ENCODE data around the gene FHL2. TPM values are rescaled to one million over a fixed set of nuclear protein-coding genes. Genes with fewer than 3 reads are reported as not detected.

The FHL2 gene
- total and polyA plus RNA-seq, 2 donors (not counting 1 experiment from before 2014, with no cell fraction given) = not detected

DNA sequence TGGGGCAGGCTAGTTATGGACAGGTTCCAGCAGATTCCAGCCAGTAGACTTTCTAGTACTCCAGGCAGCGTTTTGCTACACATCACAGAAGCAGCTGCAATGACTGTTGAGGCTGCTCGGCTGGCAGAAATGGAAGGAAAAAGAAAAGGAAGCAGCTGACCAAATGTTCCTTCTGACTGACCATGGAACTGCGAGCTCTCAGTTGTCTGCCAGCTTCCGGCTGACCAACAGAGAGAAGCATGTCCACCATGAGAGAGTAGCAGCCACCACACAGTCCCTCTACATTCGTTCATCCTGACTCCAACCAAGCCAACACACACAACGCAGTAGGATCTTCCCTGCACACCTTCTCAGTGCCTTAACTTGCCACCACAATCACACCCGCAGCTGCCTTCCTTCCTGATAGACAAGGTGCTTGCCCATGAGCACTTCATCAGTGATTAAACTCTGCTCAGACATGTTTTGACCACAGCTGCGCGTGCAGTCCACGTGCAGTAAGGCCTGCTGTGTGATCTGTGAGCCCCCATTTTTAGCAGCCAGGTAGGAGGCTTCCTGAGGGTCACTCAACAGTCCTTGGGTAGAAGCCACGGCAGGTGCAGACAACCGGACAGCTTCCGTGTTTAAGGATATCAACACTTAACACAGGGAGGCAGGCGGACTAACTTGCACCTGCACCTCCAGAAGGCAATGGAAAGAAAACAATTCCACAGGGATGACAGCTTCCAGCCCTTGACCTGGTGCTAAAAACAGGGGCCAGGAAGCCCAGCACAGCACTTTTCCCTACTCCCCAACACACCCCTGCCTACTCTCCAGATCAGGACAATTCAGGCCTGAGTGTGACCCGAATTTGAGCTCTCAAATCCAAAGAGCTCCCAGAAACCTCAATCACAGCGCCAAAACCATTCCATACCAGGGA is 70.3 kb downstream of the FHL2 start:
- no peaks in the 10 kb centered on the region for H3K36me3 ChIP-seq (replicated peaks in 1 of 2; ENCODE audit: control extremely low read depth in 1 of 2, control insufficient read depth in 1 of 2, extremely low read depth in 1 of 2, insufficient read depth in 2 of 2, low read length in 1 of 2)
- Mint-ChIP-seq H3K9me3 (ENCODE audit: insufficient read depth) (no peaks in the 10 kb centered on the region), H3K4me1 (peaks cover 50% of the 10 kb centered on the region), H3K4me3 (peak overlapping the region; percentile 89), H3K27me3 (no peaks in the 10 kb centered on the region), H3K27ac (peak overlapping the region; percentile 79)
- intact Hi-C loops (cut with micrococcal nuclease) = loop anchor here (1.0 kb wide), 1 partner anchor 9 kb away; the partner anchor contains the start of gene C2orf49
- H3K79me2 ChIP-seq (ENCODE audit: control insufficient read depth, insufficient read depth, low read length) = peaks cover 49% of the 10 kb centered on the region
- POLR2A ChIA-PET = interaction anchor here (1.8 kb wide), 1 partner anchor 9 kb away, joined by 6 read pairs; the partner anchor contains the start of gene C2orf49
- H3K9ac ChIP-seq (ENCODE audit: low read length) = peak overlapping the region; percentile 85
- no peak for ATAC-seq (ENCODE audit: low read depth)
- no peaks in the 10 kb centered on the region for H3K27me3 ChIP-seq (replicated peaks in 1 of 4; ENCODE audit: control extremely low read depth in 1 of 4, control insufficient read depth in 3 of 4, insufficient read depth in 4 of 4, low read length in 3 of 4)
- H3K4me2 ChIP-seq (replicated peaks; ENCODE audit: low read depth, low read length, poor library complexity, severe bottlenecking) = peak overlapping the region; percentile 92
- CTCF ChIA-PET = interaction anchor here (1.3 to 1.6 kb wide), 2 partner anchors 11 to 214 kb away, joined by 3 read pairs; no protein-coding TSS in a partner anchor
- 3% methylated on average over 16 of the region's 16 CpGs for WGBS (ENCODE audit: insufficient coverage)
- TF ChIP-seq, protein P1, sequence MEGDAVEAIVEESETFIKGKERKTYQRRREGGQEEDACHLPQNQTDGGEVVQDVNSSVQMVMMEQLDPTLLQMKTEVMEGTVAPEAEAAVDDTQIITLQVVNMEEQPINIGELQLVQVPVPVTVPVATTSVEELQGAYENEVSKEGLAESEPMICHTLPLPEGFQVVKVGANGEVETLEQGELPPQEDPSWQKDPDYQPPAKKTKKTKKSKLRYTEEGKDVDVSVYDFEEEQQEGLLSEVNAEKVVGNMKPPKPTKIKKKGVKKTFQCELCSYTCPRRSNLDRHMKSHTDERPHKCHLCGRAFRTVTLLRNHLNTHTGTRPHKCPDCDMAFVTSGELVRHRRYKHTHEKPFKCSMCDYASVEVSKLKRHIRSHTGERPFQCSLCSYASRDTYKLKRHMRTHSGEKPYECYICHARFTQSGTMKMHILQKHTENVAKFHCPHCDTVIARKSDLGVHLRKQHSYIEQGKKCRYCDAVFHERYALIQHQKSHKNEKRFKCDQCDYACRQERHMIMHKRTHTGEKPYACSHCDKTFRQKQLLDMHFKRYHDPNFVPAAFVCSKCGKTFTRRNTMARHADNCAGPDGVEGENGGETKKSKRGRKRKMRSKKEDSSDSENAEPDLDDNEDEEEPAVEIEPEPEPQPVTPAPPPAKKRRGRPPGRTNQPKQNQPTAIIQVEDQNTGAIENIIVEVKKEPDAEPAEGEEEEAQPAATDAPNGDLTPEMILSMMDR (IDR thresholded peaks at IDR 0.05) = no peak
- TF ChIP-seq EZH2 (IDR thresholded peaks at IDR 0.05; ENCODE audit: borderline replicate concordance, insufficient read depth, low read depth, low read length, poor library complexity, severe bottlenecking) = no peak
- H3K4me1 ChIP-seq (ENCODE audit: control insufficient read depth in 2 of 2, insufficient read depth in 2 of 2, low read length in 2 of 2) = peaks cover 25 to 26% of the 10 kb centered on the region in 2 donors
- no peaks in the 10 kb centered on the region for H3K9me3 ChIP-seq (ENCODE audit: control extremely low read depth in 1 of 3, control insufficient read depth in 2 of 3, insufficient read depth in 1 of 3, low read length in 2 of 3)
- H2AFZ ChIP-seq (ENCODE audit: insufficient read depth, low read depth, low read length, poor library complexity, severe bottlenecking) = peak overlapping the region; percentile 85
- DNase-seq = peak; percentile 44
- H3K27ac ChIP-seq (ENCODE audit: low read length in 2 of 2) = peak overlapping the region; percentile 19 to 72
- peaks cover 13% of the 10 kb centered on the region for H4K20me1 ChIP-seq (ENCODE audit: control insufficient read depth, insufficient read depth, low read length, poor library complexity, severe bottlenecking)
- peak overlapping the region; percentile 36 to 84 (median 64) for H3K4me3 ChIP-seq (ENCODE audit: control extremely low read depth in 1 of 5, extremely low read depth in 1 of 5, insufficient read depth in 1 of 5, low read depth in 2 of 5, low read length in 4 of 5)

Data from B cell (primary cell).